ENCODE data around the gene MATR3.

Gene MATR3

DNA sequence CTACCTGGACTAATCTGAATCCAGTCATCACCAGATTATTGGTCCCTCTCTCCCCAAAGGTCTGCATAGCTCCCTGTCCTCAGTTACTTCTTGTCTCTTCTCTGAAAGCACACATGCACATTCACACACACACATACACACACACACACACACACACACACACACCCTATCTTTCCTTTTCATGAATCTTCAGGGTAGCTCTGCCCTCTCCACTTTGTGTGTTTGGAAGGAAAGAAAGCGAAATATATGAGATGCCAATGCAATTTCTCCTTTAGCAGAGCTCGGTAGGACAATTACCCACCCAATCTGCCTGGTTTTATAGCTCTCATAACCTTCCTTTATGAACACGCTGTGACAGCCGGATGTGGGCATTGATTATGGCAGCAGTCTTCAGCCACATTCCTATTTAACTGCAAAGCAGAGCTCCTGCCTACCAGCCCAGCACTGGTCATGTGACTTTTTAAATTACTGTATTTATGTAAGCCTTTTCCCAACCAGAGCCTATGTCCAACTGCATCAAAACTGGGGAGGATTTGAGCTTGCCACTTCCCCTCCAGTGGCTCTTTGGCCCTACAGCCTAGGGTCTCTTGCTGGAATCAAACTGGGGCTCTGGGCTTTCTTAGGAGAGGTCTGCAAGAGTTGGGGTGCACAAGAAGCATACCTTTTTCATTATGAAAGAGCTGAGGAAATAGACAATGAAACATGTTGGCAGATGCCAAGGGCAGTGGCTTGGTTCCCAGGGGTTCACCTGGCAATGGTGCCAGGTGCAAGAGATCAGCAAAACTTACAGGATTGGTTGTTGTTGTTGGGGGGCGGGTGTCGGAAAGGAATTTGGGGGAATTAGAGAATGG is 20.8 kb upstream of the MATR3 start:
- H3K4me3 ChIP-seq (ENCODE audit: low read depth, low read length): no peak overlapping the region

GRCh38 chr5:139273322-139273571 is 20.3 kb upstream of the MATR3 start:
- H3K4me3 ChIP-seq (ENCODE audit: low read depth, low read length): peak overlapping the region; percentile 96

DNA sequence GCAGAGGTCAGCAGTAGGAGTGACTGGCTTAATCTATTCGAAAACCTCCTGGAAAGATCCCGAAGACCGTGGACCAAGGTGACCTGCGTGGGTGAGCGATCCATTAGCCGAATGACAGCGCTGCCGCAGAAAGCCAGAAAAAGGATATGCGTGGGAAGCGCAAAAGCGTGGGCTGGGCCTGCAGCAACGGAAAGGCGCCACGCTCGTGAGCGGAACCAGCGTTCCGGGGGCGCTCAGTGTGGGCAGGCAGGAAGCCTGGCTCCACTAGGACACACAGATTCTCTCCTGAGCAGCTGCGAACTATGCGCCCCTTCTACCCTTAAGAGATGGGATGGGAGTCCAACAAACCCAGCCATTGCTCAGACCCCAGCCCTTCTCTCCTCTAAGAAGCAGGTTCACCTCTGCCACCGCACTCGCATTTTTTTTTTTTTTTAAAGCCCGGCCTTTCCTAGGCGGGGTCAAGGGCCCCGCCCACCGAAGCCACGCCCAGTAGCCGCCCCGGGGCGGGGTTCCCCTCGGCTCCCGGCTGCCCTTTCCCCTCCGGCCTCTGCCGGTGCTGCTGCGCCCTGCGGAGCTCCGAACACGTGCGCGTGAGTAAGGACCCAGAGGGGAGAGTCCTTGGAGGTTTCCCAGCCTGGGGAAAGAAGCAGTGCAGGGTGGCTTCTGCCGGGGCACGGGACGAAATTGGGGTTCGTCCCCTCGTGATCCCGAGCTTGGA is 19.8 kb upstream of the MATR3 start:
- H3K4me3 ChIP-seq (ENCODE audit: low read depth, low read length): peak overlapping the region; percentile 96

DNA sequence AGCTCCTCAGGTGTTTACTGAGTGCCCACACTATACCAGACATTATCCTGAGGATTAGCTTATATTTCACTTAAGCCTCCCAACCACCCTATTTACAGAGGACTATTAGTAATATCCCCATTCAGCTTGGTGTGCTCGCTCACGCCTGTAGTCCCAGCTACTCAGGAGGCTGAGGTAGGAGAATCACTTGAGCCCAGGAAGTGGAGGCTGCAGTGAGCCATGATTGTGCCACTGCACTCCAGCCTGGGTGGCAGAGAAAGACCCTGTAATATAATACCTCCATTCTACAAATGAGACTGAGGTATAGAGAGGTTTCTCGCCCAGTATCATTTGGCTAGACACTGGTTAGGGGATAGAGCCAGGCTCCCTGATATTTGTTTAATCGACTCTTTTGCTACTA is 18.0 kb upstream of the MATR3 start:
- H3K4me3 ChIP-seq (ENCODE audit: low read depth, low read length): peak overlapping the region; percentile 96

DNA sequence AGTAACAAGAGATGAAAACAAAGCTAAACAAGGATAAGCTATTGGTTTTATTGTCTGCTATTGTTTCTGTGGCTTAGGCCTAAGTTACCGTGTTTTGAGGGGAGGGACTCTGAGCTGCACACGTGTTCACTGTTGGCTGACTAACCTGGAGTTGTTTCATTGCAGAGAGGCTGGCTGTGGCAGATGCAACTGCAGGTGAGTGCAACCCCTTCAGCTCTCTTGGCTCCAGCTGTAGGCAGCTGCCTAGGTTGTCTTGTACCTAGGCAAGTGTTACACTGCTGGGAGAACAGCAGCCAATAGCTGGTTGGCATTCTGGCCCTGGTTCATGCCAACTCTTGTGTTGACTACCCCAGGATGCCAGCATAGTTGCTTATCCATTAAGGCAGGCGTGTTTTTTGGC is 17.6 kb upstream of the MATR3 start:
- H3K4me3 ChIP-seq (ENCODE audit: low read depth, low read length): peak overlapping the region; percentile 33

GRCh38 chr5:139276426-139276825 is 17.1 kb upstream of the MATR3 start:
- H3K4me3 ChIP-seq (ENCODE audit: low read depth, low read length): peak overlapping the region; percentile 30

DNA sequence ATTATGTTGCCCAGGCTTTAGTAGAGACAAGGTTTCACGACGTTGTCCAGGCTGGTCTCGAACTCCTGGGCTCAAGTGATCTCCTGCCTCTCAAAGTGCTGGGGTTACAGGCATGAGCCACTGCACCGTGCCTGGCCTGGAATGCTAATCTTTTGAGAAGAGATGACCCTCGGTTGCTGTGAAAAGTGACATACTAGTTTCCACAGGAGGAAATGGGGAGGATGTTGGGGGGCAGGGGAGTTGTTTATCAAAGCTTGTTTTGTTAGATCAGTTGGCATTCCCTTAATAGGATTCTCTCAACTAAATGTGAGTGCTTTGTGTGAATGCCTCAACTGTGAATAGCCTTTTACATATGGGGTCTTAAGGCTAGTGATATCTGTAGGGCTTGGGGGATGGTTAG is 16.4 kb upstream of the MATR3 start:
- no peak overlapping the region for H3K4me3 ChIP-seq (ENCODE audit: low read depth, low read length)

DNA sequence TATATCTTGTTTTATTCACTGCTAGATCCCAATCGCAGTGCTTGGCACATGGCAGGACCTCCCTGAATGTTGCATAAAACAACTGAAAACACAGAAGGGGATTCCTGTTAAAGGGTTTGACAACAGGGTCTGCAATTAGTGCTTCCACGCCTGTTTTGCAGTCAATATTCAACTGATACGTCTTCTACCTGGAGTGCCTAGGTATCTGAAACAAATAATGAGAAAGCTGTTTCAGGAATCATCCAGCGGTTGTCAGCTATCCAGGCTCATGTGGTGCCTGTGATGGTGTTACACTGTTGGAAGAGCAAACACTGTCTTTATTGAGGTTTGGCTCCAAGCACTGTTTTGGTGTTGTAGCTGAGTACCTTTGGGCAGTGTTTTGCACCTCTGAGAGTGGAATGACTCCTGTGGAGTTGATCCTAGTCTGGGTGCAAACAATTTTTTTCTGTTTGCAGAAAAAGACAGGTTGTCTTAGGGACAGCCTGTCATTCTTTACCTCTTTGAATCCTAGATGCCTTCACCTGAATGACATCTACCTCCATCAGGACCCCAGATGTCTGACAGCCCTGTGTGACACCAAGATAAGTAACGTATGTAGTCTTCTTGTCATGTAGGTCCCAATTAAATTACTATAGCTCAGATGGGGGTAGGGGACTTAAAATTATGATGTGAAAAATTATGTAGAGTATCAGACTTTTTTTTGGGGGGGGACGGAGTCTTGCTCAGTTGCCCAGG is 14.8 kb upstream of the MATR3 start:
- no peak overlapping the region for H3K4me3 ChIP-seq (ENCODE audit: low read depth, low read length)

DNA sequence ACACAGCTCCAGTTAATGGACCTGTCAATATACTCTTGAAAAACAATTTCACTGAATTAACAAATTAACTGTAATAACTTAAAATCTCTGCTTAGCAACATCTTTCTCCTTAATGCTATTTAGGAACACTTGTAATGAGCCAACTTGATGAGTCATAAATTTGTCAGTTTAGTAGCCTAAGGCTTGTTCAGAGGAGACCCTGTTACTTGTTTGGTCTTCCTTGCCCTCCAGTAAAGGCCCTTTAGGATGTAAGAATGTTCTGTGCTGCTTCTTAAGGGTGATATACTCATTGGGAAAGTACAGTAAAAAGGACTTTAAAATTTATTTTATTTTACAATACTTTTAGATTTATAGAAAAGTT is 11.4 kb upstream of the MATR3 start:
- H3K4me3 ChIP-seq (ENCODE audit: low read depth, low read length): no peak overlapping the region

DNA sequence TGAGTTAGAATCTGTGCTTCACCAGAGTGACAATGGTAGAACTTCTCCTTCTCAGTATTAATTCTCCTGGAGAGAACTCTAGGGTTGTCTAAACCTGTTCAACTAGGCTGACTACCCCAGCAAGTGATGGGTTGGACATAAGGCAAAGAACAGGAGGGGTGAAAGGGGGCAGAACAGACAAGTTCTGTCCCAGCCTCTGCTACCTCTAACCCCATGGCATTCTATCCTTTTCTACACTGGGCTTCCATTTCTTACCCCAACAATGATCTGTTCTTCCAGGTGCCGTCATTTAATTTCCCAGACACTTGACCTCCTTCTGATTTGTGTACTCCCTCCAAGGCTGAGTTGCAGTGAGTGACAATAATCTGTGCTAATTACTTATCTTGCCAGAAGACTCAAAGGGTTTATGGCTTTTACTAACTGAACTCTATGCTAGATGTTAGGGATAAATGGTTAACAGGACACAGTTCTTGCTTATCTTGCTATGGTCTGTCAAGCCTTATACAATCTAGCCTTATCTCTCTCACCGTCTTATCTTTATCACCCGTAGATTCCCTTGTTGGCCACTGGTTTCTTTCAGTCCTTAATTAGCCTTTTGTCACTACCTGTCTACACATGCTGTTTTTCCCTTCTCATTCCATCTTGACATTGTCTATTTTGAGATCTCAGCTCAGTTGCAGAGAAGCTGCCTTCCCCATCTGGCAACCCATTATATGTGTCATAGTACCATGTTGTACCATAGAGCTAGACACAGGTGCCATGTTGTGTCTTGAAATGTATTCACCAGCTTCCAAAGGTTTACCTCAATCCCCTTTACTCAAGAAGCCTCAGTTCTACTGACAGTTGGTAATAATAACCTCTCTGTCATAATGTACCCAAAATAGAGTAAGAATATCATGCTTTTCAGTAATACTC is 10.0 kb upstream of the MATR3 start:
- no peak overlapping the region for H3K4me3 ChIP-seq (ENCODE audit: low read depth, low read length)

- no peak overlapping the region for H3K4me3 ChIP-seq (ENCODE audit: low read depth, low read length)
Measured at GRCh38 chr5:139284295-139284694, 9.2 kb upstream of the MATR3 start.

DNA sequence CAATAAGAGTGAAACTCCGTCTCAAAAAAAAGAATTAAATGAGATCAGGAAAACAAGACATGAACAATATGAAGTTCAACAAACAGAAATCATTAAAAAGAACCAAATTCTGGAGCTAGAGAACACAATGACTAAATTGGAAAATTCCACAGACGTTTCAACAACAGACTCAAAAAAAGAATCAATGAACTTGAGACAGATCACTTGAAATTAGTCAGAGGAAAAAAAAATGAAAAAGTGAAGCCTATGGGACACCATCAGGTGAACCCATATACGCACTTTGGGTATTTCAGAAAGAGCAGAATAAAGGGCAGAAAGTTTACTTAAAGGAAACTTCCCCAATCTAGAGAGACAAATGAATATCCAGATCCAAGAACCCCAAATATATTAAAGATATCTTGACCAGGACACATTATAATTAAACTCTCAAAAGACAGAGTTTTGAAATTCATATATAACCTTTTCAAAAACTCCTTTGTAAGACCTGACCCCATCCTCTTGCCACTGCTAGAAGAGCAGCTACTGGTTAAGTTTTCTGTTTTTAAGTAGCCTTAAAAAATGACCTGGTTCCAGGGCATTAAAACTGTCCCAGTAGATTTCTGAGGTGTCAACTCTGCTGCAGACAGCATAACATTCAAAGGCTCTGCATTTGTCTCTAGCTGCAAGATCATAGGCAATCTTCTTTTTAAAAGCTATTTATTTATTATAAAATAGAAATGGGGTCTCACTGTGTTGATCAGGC is 7.7 kb upstream of the MATR3 start:
- H3K4me3 ChIP-seq (ENCODE audit: low read depth, low read length): no peak overlapping the region

- H3K4me3 ChIP-seq (ENCODE audit: low read depth, low read length): no peak overlapping the region
Measured at GRCh38 chr5:139287890-139288635, 5.5 kb upstream of the MATR3 start.

DNA sequence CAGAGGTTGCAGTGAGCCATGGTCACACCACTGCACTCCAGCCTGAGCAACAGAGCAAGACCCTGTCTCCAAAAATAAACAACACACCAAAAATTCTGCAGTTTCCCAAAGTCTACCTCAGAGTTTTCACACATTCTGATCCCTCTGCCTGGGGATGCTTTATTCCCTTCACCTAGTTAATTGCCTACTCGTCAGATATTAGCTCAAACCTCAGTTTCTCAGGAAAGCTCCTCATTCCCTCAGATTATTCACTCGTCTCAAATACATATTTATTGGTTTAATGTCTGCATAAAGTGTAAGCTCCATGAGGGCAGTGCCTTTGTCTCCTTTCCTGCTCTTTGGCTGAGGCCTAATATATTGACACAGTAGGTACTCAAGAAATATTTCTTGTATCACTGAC is 2.5 kb upstream of the MATR3 start:
- no peak overlapping the region for H3K4me3 ChIP-seq (ENCODE audit: low read depth, low read length)

- peak overlapping the region; percentile 98 for H3K4me3 ChIP-seq (ENCODE audit: low read depth, low read length)
Measured at GRCh38 chr5:139293202-139293506, 386 bp upstream of the MATR3 start.

DNA sequence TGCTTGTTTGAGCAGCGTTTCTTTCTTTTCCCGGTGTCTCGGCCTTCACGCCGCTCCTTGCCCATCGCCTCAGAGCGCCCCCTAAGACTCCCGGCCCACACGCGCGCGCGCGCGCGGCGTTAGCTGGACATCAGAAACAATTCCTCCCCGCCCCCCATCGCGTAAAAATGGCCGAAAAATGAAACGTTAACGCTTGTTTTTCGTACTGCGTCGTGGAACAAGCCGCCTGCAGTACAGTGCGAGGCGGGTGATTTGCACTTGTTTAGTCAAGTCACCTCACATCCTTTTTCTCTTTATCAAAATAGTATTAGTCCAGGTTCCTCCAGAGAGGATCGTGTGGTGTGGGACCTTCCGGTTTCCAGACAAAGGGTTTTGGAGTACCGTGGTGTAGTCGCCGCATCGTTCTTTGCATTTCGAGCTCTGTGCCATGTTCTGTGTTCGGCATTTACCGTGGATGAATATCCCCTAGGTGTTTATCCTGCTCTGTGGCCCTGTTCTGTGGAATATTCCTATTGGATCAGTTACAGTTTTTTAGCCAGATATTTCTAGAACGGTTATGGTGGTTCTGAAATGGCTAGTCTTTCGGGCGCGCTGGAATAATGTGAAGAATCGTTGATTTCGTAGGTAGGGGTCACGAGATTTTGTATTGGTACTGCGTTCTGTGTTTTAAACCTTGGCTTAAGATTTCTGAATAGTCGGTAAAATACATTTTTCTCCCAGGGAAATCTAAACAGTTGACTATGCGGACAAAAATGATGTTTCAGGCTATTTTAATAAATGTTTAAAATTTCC is 1.0 kb downstream of the MATR3 start:
- H3K4me3 ChIP-seq (ENCODE audit: low read depth, low read length): peak overlapping the region; percentile 98

- H3K4me3 ChIP-seq (ENCODE audit: low read depth, low read length): peak overlapping the region; percentile 98
Measured at GRCh38 chr5:139295346-139296057, 2.0 kb downstream of the MATR3 start.

- no peak overlapping the region for H3K4me3 ChIP-seq (ENCODE audit: low read depth, low read length)
Measured at GRCh38 chr5:139296198-139296597, 2.7 kb downstream of the MATR3 start.

All from iPS-11a (cell line).